Activated T-helper 1 cell treated with anti-CD3 and anti-CD28 coated beads, Interleukin-2, amount 50 U/mL, for 16 hours (primary cell): ENCODE results near the gene FOXN3.

ENCODE experiments used
- DNase-seq, 2 donors: peaks; one replicate each; pipeline ENCODE4 v3.0.0-alpha.2; 2020; ENCODE audit warnings: low read depth in 1 of 2, low spot score in 1 of 2

The FOXN3 gene

DNA sequence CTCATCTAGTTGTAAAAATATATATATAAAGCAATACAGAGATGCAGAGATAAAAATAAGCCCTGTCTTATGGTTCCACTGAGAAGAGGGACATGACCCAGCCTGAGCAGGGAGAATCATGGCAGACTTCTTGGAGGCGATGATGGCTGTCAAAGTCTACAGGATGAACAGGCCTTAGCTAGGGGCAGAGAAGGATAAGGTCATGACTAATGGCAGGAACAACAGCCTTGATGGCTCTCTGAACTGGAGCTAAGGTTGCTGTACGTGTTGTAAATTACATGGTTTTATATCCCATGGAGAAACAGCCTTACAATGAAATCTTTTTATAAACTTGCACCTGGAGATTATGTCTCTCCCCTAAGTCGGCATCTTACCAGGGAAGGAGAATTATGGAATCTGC lies 32.4 kb downstream of the FOXN3 start:
- DNase-seq, result no peak

DNA sequence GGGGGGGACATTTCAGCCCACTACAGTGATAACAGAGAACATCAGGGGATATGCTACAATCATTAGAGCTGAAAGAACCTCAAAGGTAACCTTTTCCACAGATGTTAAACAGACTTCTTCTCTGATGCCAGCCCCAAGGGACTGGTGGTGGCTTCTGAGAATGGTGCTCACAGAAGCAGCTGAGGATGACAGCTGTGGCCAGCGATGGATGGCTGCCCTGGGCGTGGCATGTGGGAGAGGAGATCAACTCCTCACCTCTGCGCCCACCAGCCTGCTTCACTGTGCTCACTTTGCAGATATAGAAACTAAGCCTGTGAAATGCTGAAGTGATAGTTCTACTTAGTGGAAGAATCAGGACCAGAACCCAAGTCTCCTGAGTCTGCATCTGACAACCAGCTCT lies 33.0 kb downstream of the FOXN3 start:
- DNase-seq, result no peak

DNA sequence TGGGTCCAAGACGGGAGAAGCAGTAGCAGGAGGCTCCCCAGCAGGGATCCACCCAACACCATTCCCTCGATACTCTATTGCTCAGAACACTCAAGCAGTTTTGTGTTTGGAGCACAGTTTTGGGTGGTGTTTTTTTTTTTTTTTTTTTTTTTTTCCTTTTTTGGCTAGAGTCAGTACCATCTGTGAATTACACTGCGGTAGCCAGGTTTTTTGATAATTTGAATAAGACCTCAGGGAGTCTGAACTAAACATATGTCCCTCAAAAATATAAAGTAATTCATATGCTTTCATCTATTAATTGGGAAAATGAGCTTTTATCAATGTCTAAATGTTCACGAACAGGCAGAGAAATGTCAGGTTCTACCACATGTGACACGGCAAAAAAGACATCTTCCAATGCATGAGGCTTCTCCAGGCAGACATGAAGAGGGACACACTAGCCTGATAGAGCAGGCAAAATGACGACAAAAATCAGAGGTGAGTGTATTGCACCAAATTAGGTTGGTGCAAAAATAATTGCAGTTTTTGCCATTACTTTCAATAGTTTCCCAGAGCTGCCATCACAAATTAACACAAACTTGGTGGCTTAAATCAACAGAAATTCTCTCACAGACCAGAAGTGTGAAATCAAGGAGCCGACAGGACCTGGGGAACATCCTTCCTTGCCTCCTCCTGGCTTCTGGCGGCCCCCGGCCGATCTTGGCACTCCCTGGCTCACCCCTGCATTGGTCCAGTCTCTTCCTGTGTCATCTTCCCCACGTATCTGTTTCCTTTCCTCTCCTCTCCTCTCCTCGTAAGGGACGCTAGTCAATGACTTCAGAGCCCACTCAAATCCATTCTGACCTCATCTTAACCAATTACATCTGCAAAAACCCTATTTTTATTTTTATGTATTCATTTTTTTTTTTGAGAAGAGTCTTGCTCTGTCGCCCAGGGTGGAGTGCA lies 33.9 kb downstream of the FOXN3 start:
- DNase-seq, result no peak

DNA sequence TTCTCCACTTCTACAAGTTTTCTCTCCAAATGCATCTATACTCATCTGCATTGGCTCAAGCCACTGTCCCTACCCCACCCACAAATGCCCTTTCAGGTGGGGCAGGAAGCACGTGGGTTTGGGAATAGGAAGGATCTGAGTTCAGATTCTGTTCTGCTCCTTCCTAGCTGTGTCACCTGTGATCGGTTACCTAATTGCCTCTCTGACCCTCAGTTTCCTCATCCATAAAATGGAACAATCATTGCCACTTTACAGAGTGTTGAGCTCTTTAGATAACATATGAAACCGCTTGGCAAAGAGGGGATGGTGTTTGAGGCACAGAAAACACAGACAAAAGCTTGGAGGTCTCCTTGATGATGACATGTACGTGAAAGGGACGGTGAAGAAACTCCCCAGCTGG lies 34.5 kb downstream of the FOXN3 start:
- DNase-seq, result no peak

DNA sequence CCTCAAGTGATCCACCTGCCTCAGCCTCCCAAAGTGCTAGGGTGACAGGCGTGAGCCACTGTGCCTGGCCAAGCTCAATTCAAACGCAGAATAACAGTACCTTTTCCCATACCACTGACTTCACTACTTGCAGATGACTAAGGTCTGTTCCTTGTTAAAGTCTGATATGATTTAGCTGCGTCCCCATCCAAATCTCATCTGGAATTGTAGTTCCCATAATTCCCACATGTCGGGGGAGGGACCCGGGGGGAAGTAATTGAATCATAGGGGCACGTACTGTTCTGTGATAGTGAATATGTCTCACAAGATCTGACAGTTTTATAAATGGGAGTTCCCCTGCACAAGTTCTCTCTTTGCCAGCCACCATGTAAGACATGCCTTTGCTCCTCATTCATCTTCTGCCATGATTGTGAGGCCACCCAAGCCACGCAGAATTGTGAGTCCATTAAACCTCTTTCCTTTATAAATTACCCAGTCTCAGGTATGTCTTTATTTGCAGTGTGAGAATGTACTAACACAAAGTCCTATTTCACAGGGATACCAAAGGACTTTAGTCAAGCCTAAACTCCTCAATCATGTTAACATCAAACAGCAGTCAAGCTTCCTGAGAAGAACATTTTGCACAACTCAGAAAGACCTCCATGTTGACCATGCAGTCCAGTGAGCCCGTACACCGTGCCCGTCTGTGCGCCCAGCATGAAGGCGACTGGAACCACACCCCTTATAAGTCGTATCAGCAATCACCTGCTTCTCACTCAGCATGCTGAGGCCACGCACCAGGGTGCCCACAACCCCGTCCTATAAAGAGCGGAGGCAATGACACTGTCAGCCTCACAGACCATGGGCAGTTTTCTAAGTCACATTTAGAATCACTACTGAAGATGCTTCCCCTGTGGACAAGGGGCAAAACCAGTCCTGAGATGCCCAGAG lies 36.9 kb downstream of the FOXN3 start:
- no peak for DNase-seq

DNA sequence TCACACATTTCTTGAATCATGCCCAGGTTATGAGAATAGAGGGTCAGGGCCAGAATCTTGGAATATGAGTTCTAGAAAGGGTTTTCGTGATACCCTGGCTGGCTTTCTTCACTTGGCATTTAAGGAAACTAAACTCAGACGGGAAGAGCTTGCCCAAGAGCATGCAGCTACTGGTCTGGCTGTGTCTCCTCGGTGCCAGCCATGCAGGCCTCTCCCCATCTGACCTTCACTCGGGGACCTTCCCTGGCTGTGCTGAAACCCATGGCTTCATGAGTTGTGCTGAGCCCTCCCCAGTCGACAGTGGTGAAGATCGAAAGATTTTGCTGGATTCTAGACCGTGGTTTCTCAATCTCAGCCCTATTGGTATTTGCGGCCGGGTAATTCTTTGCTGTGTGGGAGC lies 38.0 kb downstream of the FOXN3 start:
- no peak for DNase-seq

DNA sequence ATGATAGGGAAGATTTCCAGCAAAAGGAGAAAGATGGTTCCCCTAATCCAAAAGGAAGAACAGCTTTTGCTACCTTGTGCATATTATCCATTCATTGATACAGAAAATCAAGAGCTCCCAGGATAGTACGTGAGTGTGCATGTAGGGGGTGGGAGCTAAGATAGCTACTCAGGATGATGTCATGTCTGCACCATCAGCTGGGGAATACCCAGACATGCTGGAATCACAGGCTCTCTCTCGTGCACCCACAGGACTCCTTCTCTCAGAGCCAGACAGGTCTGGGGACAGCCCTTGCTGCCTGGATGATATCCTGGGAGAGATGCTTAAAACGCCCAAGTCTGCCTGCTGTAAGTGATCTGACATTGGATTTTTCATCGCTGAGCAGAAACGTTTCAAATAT lies 38.9 kb downstream of the FOXN3 start:
- DNase-seq, result no peak

DNA sequence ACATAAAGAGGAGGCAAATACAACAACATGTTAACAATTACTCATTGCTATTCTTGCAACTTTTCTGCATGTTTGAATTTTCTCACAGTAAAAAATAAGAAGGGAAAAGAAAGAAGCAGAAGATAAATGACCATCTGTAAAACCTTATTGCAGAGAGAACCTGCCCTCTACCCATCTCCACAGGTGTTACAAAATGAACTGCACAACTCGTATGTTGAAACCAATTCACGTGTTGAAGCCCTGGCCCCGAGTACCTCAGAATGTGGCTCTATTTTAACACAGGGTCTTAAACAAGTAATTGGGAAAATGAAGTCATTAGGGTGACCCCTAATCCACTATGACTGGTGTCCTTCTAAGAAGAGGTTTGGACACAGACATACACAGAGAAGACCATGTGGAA lies 39.5 kb downstream of the FOXN3 start:
- DNase-seq, result no peak

DNA sequence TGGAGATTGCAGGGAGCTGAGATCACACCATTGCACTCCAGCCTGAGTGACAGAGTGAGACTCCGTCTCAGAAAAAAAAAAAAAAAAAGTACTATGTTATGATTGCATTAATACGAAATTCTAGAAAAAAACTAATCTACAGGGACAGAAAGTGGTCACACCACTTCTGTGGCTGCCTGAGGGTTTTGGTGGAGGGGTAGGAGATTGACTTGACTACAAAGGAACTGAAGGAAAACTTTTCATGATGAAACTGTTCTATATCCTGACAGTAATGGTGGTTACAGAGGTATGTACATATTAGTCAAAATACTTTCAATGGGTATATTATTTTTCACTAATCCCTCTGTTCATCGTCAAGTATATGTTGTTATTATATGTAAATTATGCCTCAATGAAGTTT lies 42.1 kb downstream of the FOXN3 start:
- DNase-seq, result no peak

DNA sequence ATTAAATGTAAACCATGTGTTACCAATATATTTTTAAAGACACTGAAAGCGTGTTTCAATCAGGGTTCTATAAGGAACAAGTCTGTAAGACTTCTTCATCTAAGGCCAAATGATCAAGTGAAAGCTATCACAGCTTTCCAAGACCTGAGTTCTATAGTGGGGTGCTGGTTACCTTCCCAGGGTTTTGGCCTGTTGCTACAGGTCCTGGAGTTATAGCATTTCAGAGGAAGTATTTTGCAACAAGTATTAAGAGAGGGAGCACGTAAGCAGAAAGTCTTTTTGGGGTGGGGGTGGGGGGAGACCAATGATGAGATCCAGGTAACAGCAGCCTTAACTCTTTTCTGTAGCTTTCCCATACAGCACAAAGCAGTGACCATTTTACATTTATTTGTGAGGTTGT lies 43.8 kb downstream of the FOXN3 start:
- no peak for DNase-seq

DNA sequence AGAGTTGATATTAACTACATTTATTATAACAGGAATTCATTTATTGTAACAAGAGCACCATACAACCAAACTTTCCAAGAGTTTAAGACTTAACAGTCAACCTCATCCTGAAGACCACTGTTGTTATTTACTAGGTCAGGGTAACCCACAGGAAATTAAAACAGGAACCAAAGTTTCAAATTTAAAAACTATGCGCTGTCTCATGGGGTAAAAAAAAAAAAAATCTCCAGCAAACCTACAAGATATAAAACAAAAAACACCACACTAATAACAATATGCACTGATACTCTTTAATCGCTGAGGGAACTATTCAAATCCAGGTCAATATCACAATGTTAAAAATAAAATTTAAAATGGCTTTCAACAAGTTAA lies 44.5 kb downstream of the FOXN3 start:
- DNase-seq, result no peak

DNA sequence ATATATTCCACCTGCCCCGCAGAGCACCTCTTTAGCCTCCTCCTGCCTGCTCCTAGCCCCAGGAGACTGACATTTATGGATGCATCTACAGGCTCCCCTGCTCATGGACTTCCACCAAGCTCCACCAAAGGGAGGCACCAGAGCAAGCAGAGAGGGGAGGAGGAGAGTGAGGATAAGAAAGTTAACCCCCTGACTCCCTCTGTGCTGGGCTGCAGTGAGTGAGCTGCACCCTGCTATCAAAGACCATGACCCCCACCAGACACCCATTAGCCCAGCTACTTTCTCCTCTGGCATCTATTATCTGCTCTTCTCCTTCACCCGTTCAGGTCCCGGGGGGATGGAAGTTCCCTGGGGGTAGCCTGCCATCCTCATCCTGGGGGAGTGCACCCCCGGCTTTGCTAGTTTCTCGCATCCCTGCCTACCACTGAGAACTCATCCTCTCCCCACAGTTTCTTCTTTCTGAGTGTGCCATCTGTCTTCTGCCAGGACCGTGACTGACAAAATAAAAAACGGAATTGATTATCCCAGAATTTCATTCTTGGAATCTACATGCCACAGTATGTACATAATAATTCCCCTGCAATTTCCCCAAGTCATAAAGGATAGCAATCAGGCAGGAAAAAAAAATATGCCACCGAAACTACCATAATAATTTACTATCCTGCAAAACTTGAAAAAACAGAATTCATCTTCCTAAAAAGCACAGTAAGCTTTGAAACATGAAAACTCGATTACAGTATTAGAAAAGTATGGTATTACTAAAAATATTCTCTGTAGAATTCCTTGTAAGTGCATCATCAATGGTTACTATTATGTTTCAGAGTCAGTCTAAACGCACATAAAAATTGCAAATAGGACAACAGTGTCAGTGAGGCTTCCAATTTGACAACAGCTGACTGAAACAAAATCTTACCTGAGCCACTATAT lies 45.2 kb downstream of the FOXN3 start:
- no peak for DNase-seq

DNA sequence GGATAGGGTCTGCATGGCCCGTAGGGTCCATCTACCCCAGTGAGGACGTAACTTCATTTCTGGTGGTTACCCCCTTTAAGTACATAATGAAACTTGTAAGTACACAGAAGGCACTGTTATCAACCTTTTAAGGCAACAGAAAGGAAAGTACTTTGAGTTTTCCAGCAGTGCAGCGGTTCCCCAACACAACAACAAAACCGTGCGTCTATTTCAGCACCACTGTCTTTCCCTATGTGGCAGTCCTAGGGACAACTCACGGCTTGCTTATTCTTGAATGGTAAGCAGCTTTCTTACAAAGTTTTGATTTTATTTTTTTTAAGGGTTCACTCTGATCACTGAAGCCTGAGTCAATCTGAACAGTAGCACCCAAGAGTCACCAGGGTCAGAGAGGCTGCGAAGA lies 46.3 kb downstream of the FOXN3 start:
- DNase-seq, result no peak

DNA sequence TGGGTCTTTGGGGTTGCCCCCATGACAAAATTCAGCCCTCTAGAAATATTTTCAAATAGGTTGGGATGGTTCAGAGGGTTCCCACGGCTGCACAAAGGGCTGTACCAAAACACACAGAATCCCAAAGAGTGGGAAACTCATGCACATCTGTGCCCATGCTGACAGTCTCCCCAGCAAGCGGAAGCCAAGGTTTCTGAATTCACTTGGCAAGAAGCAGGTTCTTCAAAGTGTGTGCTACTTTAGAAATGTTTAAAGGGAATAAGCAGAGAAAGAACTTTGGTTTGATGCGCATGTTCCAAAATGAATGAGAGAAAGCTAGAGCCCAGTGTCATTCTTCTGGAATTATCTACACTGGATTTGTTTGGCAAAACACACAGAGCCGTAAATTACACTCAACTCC lies 46.7 kb downstream of the FOXN3 start:
- no peak for DNase-seq

DNA sequence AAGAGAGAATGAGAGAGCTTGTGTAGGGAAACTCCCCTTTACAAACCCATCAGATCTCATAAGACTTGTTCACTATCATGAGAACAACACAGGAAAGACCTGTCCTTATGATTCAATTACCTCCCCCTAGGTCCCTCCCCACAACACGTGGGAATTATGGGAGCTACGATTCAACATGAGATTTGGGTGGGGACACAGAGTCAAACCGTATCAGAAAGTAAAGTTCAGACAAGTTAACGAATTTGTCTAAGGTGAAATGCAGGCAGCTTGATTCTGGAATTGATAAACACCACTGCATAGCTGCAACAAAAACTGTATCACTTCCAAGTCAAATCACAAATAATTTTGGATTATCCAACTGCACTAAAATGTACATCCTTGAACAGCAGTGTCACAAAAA lies 47.4 kb downstream of the FOXN3 start:
- DNase-seq, result no peak

DNA sequence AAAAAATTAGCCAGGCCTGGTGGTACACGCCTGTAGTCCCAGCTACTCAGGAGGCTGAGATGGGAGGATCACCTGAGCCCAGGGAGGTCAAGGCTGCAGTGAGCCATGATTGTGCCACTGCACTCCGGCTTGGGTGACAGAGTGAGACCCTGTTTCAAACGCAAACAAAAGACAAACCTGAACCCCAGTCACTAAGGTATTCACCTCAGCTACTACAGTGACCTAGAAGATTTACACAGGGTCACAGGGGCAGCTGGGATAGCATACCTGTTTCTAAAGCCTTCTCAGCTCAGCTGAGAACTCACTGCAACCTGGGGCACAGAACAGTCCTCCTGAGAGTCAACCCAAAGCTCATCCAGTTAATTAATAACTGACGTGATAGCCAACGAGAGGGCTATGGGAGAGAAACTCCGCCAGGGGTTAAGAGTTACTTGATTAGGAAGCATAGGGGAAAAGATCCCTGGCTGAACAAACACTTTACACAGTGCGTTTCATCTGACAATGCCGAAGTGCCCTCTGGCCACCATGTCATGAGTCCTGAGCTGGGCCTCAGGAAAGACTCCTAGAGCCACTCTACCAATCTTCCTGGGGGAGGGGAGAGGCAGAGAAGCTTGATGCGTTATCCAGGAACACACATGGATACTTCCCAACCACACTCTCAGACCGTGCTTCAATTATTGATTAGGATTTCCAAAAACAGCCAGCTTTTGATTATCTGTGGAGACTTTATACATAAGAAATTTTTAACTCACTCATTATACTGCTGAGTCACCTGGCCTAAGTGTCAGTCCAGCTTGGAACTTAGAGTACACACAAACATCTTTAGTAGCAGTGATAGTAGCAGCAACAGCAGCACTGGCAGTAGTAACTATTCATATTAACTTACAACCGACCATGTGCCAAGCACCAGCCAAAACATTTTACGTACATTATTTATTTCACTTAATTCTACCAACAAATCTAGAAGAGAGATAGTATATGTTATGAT lies 48.2 kb downstream of the FOXN3 start:
- DNase-seq, result no peak

DNA sequence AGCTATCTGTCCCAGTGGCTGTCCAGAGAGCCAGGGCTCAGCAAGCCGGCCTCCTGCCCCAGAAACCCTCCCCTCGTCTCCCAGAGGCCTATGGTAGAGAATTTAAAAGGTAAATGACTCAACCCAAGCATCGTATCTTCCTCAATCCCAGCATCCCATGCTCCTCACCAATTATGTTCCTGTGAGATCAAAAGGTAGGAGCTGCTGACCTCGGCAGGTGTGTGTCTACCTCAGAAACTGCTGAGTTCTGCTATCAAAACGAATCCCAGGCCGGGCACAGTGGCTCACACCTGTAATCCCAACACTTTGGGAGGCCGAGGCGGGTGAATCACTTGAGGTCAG lies 49.3 kb downstream of the FOXN3 start:
- no peak for DNase-seq

DNA sequence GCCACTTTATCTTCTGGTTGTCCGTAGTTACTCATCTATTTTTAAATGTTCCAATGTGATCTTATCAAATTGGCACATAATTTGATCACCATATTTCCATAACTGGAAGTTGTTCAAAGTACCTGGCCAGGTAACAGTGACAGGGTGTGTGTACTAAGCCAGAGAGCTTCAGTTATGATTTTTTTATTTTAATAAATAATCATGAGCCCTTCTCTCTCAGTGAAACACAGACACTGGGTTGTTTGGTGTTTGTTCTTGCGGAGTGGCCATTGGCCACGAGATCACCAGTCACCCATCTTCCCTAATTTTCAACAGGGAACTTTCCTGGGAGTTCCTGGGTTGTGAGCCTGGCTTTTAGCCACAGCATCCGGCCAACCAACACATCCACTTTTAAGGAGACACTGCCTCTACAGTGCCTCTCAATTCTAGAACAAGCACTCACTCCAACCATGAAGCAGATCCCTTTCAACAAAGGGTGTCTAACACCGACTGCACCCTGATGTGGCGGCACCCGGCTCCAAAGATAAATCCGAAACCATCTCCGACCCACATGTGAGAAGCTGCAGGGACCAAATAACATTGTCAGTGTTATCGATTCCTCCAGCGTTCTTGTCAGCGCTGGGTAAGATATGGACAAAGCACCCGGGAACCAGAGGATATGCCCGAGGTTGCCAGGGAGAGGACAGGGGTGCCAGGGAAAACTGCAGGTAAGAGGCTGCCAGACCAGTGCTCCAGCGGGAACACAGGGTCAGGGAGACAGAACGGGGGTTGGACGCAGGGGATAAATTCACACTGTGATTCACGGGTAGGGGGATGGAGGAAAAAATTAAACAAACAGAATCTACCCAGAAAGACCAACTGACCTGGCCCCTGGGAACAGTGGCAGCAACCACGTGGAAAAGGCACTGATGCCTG lies 49.9 kb downstream of the FOXN3 start:
- no peak for DNase-seq
